ENCODE measurements around the gene JUNB. TPM values are rescaled to one million over a fixed set of nuclear protein-coding genes. Genes with fewer than 3 reads are reported as not detected.

JUNB gene
- total and polyA plus RNA-seq, 2 of the 4 experiments (the other 2 are of a cell fraction) = 20.8 to 109 TPM

- Histone ChIP-seq H3K36me3 (ENCODE audit: control insufficient read depth, insufficient read depth, low read length) (no peaks in the 10 kb centered on the region), H3K56ac (ENCODE audit: extremely low read depth, insufficient read depth, low read length) (peak overlapping the region; percentile 70)
- TF ChIP-seq ELK1 (IDR thresholded peaks at IDR 0.05; ENCODE audit: borderline replicate concordance, low read depth, low read length) = no peak
- TF ChIP-seq FOS (IDR thresholded peaks at IDR 0.05; ENCODE audit: low read depth, low read length) = peak; percentile 44; the same call in 1 of the 2 replicates
- peak; percentile 32; the same call in 1 of the 2 replicates for TF ChIP-seq MAZ (IDR thresholded peaks at IDR 0.05; ENCODE audit: borderline replicate concordance, low read depth, low read length)
These were observed 1.6 kb downstream of the JUNB start for GRCh38 chr19:12792853-12793289.

More at GRCh38 chr19:12792853-12793289, 1.6 kb downstream of the JUNB start:
- H3K4me2 ChIP-seq (ENCODE audit: low read depth, low read length) = peak overlapping the region; percentile 88
- peaks cover 20% of the 10 kb centered on the region for H4K20me1 ChIP-seq (ENCODE audit: insufficient read depth, low read length)
- no peaks in the 10 kb centered on the region for H3K27me3 ChIP-seq (ENCODE audit: control insufficient read depth, insufficient read depth, low read length)
- in situ Hi-C loops (cut with MboI; ENCODE audit: low sequenced_read_pairs) = loop anchor here (25.0 kb wide), 1 partner anchor 1044 kb away; no protein-coding TSS in a partner anchor
- H3K9me1 ChIP-seq (ENCODE audit: insufficient read depth, low read length) = no peaks in the 10 kb centered on the region; the same call in none of the 2 replicates
- BruUV-seq (replicated peaks) = no TSS peak
- H3K9ac ChIP-seq (ENCODE audit: low read depth, low read length) = peak overlapping the region; percentile 80
- CTCF ChIA-PET = interaction anchor here (1.1 to 3.0 kb wide), 5 partner anchors 15 to 35 kb away, joined by 3 to 14 read pairs (median 8); no protein-coding TSS in a partner anchor
- H3K79me1 ChIP-seq (ENCODE audit: low read depth in 1 of 2, low read length in 2 of 2) = peaks cover 0 to 39% of the 10 kb centered on the region in 2 experiments; a peak in 2 of 4 replicates
- H3K14ac ChIP-seq (replicated peaks; ENCODE audit: low read depth, low read length) = peak overlapping the region; percentile 95
- H3K4ac ChIP-seq (ENCODE audit: low read depth, low read length) = peak overlapping the region; percentile 83
- peak overlapping the region; percentile 92 for H2BK5ac ChIP-seq (ENCODE audit: low read depth, low read length, poor library complexity, severe bottlenecking)
- H2AK5ac ChIP-seq (ENCODE audit: low read depth, low read length) = peak overlapping the region; percentile 72
- H3K4me1 ChIP-seq (ENCODE audit: control insufficient read depth, insufficient read depth, low read length) = peaks cover 19% of the 10 kb centered on the region
- H2BK120ac ChIP-seq (ENCODE audit: low read depth, low read length) = peak overlapping the region; percentile 17; the same call in 1 of the 2 replicates
- dilution Hi-C loops (cut with HindIII; ENCODE audit: low sequenced_read_pairs, unreplicated experiment) = no loop called here
- peak overlapping the region; percentile 62; the same call in 1 of the 2 replicates for H4K5ac ChIP-seq (ENCODE audit: low read depth, low read length)
- no peak overlapping the region for H2BK20ac ChIP-seq (ENCODE audit: low read depth, low read length)
- H4K8ac ChIP-seq (ENCODE audit: low read depth in 2 of 2, low read length in 2 of 2) = peak overlapping the region; percentile 10 to 88; a peak in 2 of 4 replicates
- peak overlapping the region; percentile 85 for H3K27ac ChIP-seq (ENCODE audit: insufficient read depth, low read length)
- DNase-seq (no peak), ATAC-seq (ENCODE audit: low read depth) (no peak)
- peak overlapping the region; percentile 69 for H3K23ac ChIP-seq (ENCODE audit: low read depth, low read length)
- H2BK15ac ChIP-seq (ENCODE audit: low read depth, low read length) = no peak overlapping the region
- H2AK9ac ChIP-seq (replicated peaks; ENCODE audit: low read depth, low read length, poor library complexity) = peak overlapping the region; percentile 97
- H3K18ac ChIP-seq (ENCODE audit: low read depth, low read length) = peak overlapping the region; percentile 64; the same call in 1 of the 2 replicates
- H3K4me3 ChIP-seq (ENCODE audit: insufficient read depth, low read depth, low read length) = peak overlapping the region; percentile 97
- POLR2A ChIA-PET (ENCODE audit: unreplicated experiment) = interaction anchor here (0.6 to 2.4 kb wide), 5 partner anchors 10 to 243 kb away, joined by 3 to 11 read pairs (median 5); no protein-coding TSS in a partner anchor
- no peaks in the 10 kb centered on the region for H3K9me3 ChIP-seq (ENCODE audit: control insufficient read depth, insufficient read depth, low read length)
- WGBS, 2 experiments (ENCODE audit: extremely low coverage in 2 of 2, insufficient read length in 1 of 2) = no CpG with 5 or more reads among the region's 22 CpGs
- peak overlapping the region; percentile 64; the same call in 1 of the 2 replicates for H4K91ac ChIP-seq (ENCODE audit: insufficient read depth, low read depth, low read length)
- H2AFZ ChIP-seq (replicated peaks; ENCODE audit: low read length, poor library complexity) = peak overlapping the region; percentile 81
- intact Hi-C loops (cut with micrococcal nuclease) = no loop called here

Measured in IMR-90 (cell line).